ENCODE measurements around the gene COBLL1. TPM values are rescaled to one million over a fixed set of nuclear protein-coding genes. Genes with fewer than 3 reads are reported as not detected.

COBLL1 gene
- total and polyA plus RNA-seq, 3 donors from 2014 or later, result 5.4 to 17.3 (median 14.5) TPM

DNA sequence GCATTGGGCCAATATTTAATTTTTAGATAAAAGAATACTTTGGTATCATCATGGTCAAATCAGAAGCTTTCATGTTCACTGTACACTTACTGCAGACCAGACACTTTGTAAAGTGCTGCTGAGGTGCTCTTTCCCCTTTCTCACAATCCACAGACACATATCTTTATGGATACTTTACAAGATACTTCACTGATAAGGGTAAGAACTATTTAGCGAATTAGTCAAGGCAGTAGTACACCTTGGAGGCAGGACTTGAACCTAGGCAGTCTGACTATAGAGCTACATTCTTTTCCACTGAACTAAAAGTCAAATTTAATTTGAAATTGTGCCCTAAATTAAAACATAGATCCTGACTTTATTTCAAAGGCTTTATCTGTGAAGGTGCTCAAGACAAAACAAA, 60.2 kb downstream of the COBLL1 start:
- Histone ChIP-seq H3K4me1 (peaks cover 8% of the 10 kb centered on the region), H3K27me3 (no peaks in the 10 kb centered on the region), H3K36me3 (ENCODE audit: low read depth, missing control alignments) (no peaks in the 10 kb centered on the region), H3K4me3 (no peak overlapping the region), H3K9me3 (no peaks in the 10 kb centered on the region), H3K27ac (no peak overlapping the region)
- TF ChIP-seq, protein P1, sequence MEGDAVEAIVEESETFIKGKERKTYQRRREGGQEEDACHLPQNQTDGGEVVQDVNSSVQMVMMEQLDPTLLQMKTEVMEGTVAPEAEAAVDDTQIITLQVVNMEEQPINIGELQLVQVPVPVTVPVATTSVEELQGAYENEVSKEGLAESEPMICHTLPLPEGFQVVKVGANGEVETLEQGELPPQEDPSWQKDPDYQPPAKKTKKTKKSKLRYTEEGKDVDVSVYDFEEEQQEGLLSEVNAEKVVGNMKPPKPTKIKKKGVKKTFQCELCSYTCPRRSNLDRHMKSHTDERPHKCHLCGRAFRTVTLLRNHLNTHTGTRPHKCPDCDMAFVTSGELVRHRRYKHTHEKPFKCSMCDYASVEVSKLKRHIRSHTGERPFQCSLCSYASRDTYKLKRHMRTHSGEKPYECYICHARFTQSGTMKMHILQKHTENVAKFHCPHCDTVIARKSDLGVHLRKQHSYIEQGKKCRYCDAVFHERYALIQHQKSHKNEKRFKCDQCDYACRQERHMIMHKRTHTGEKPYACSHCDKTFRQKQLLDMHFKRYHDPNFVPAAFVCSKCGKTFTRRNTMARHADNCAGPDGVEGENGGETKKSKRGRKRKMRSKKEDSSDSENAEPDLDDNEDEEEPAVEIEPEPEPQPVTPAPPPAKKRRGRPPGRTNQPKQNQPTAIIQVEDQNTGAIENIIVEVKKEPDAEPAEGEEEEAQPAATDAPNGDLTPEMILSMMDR (IDR thresholded peaks at IDR 0.05), result no peak
- TF ChIP-seq POLR2A (IDR thresholded peaks at IDR 0.05), result no peak
- intact Hi-C loops (cut with DNase I; ENCODE audit: low total_unique reads), result no loop called here
- DNase-seq, result no peak
- 28 to 87% methylated on average over 1 of the region's 1 CpG for WGBS, 2 donors

DNA sequence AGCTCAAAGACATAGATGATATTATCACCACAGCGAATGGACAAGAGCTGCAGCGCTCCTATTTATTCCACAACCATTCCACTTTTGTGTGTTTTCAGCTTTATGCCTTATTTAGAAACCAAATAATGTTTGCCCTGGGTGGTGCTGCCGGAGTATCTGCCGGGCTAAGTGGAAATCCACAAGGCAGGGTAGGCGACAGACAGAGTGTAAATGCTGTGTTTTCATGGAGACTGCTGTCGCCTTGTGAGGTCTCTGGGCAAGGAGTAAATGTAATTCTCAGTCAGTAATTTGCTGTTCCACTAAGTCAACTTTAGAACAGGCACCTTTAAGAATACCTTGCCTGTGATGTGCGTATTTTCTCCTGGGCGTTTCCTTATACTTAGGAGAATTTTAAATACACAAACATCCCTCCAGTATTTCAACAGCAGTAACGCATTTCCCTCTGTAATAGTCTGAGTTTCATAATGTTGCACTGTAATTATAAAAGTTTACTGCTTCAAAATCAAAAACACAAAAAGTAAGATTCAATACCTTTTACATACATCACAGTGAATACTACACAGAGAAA, 60.9 kb downstream of the COBLL1 start:
- peaks cover 4% of the 10 kb centered on the region for H3K4me1 ChIP-seq
- H3K9me3 ChIP-seq, result no peaks in the 10 kb centered on the region
- no peak overlapping the region for H3K27ac ChIP-seq
- TF ChIP-seq, protein P1 (IDR thresholded peaks at IDR 0.05), result no peak
- TF ChIP-seq POLR2A (IDR thresholded peaks at IDR 0.05), result no peak
- H3K27me3 ChIP-seq, result no peaks in the 10 kb centered on the region
- no peak for DNase-seq
- 95% methylated on average over 9 of the region's 9 CpGs for WGBS, 2 donors
- intact Hi-C loops (cut with DNase I; ENCODE audit: low total_unique reads), result no loop called here
- no peak overlapping the region for H3K4me3 ChIP-seq
- H3K36me3 ChIP-seq (ENCODE audit: low read depth, missing control alignments), result no peaks in the 10 kb centered on the region

DNA sequence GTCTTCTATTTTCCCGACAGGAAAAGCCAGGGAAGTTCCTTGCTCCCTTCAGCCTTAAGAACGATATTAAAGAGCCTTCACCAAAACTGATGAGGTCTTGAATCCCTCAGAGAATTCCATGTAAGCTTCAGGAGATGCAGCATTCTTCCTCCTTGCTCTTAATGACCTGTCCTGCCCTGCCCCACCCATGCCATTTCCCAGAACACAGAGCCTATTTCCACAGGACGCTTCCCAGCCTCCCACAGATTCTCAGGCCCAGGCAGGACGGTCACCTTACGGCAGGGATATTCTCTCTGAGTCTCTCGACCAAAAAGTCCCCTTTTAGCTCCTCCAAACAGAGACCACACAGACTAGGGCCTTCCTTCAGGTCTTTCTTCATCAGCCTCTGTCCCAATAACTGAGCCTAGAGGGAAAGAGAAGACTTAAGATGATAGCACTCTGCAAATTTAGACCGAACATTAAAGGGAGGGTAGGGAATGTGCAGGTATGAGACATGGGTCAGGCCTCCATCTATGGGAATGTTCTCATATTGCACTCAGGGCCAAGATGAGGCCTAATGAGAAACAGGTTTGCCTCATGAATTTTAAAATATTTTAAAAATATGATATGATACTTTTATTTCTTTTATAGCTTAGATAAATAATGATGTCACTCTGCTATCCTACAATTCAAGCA, 62.1 kb downstream of the COBLL1 start:
- 75 to 89% methylated on average over 7 of the region's 7 CpGs for WGBS, 2 donors
- no peak overlapping the region for H3K27ac ChIP-seq
- intact Hi-C loops (cut with DNase I; ENCODE audit: low total_unique reads), result no loop called here

DNA sequence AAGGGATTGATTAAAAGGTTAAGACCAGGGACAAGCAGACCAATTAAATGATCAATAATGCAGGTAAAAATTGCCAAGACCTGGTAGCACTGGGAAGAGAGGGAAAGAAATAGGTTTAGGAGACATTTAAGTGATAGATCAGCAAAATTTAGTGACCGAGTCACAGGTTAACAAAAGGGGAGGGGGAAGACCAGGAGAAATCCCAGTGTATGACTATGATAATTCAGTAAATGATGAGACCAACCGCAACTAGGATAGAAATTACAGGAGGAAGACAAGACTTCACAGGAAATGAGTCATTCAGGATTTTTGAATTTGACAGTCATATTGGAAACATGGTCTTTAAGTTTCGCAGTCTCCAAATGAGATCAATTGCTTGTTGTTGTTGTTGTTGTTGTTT, 62.9 kb downstream of the COBLL1 start:
- WGBS, 2 donors, result 92 to 97% methylated on average over 3 of the region's 3 CpGs
- no peaks in the 10 kb centered on the region for H3K36me3 ChIP-seq (ENCODE audit: low read depth, missing control alignments)
- intact Hi-C loops (cut with DNase I; ENCODE audit: low total_unique reads), result no loop called here
- H3K4me1 ChIP-seq, result no peaks in the 10 kb centered on the region
- no peaks in the 10 kb centered on the region for H3K9me3 ChIP-seq
- no peak overlapping the region for H3K27ac ChIP-seq
- H3K4me3 ChIP-seq, result no peak overlapping the region
- no peaks in the 10 kb centered on the region for H3K27me3 ChIP-seq
- no peak for TF ChIP-seq POLR2A (IDR thresholded peaks at IDR 0.05)
- TF ChIP-seq, protein P1 (IDR thresholded peaks at IDR 0.05), result no peak
- DNase-seq, result no peak

More for the DNA sequence above, 62.1 kb downstream of the COBLL1 start:
- Histone ChIP-seq H3K4me3 (no peak overlapping the region), H3K36me3 (ENCODE audit: low read depth, missing control alignments) (no peaks in the 10 kb centered on the region), H3K4me1 (no peaks in the 10 kb centered on the region), H3K9me3 (no peaks in the 10 kb centered on the region), H3K27me3 (no peaks in the 10 kb centered on the region)
- DNase-seq, result no peak
- TF ChIP-seq POLR2A (IDR thresholded peaks at IDR 0.05), result no peak
- TF ChIP-seq, protein P1 (IDR thresholded peaks at IDR 0.05), result no peak
